HepG2 (cell line): ENCODE results near the gene RIPOR3. TPM values are rescaled to one million over a fixed set of nuclear protein-coding genes. Genes with fewer than 3 reads are reported as not detected.
A peak's percentile ranks its signal among the peaks of the same experiment; 100 is the strongest.

Experiments used
- DNMT1 ChIP-seq: sonication (generic); formaldehyde crosslinking; IDR thresholded peaks from 2 replicates; pipeline ENCODE4 v1.5.1; 2020; ENCODE audit warnings: mild to moderate bottlenecking, missing genetic modification reagents
- EP300 ChIP-seq, 3 experiments: sonication (generic) in 1 of 3; formaldehyde crosslinking in 1 of 3; IDR thresholded peaks; 2 replicates each; pipeline versions ENCODE4 v1.5.1 to v1.6.1; 2011 to 2020; ENCODE audit warnings: low read depth in 2 of 3, low read length in 2 of 3, borderline replicate concordance in 1 of 3, improper control_type of control experiment in 1 of 3, mild to moderate bottlenecking in 1 of 3, missing genetic modification reagents in 1 of 3, moderate library complexity in 1 of 3
- HNRNPL ChIP-seq: fragments of 200-400 bp; formaldehyde crosslinking; IDR thresholded peaks from 2 replicates; pipeline ENCODE4 v1.6.1; 2017; ENCODE audit warnings: mild to moderate bottlenecking, low read depth, low read length
- MIXL1 ChIP-seq: IDR thresholded peaks from 2 replicates; pipeline ENCODE4 v1.6.1; 2016
- NFIC ChIP-seq: IDR thresholded peaks from 2 replicates; pipeline ENCODE4 v1.6.1; 2012; ENCODE audit warnings: mild to moderate bottlenecking, low read length, inconsistent platforms
- NR1H2 ChIP-seq: sonication (generic); formaldehyde crosslinking; IDR thresholded peaks from 2 replicates; pipeline ENCODE4 v1.8.1; 2022; ENCODE audit warnings: low read depth, missing genetic modification reagents, borderline replicate concordance
- NR2F2 ChIP-seq: IDR thresholded peaks from 2 replicates; pipeline ENCODE4 v1.6.1; 2012; ENCODE audit warnings: low read depth, inconsistent platforms, borderline replicate concordance
- PAX8 ChIP-seq: sonication (generic); formaldehyde crosslinking; IDR thresholded peaks from 2 replicates; pipeline ENCODE4 v1.8.0; 2022; ENCODE audit warnings: mild to moderate bottlenecking, missing genetic modification reagents, borderline replicate concordance
- SIX1 ChIP-seq: sonication (generic); formaldehyde crosslinking; IDR thresholded peaks from 2 replicates; pipeline ENCODE4 v1.4.0; 2020; ENCODE audit warnings: missing genetic modification reagents, borderline replicate concordance
- SNAI1 ChIP-seq: sonication (generic); formaldehyde crosslinking; IDR thresholded peaks from 2 replicates; pipeline ENCODE4 v1.5.0; 2020; ENCODE audit warnings: mild to moderate bottlenecking, missing genetic modification reagents, borderline replicate concordance
- STAG1 ChIP-seq: sonication (generic); formaldehyde crosslinking; IDR thresholded peaks from 2 replicates; pipeline ENCODE4 v1.4.0; 2020; ENCODE audit warnings: missing genetic modification reagents
- TBP ChIP-seq: sonication (generic); formaldehyde crosslinking; IDR thresholded peaks from 2 replicates; pipeline ENCODE4 v1.5.0; 2020; ENCODE audit warnings: missing genetic modification reagents
- THAP11 ChIP-seq: IDR thresholded peaks from 2 replicates; pipeline ENCODE4 v1.6.1; 2016; ENCODE audit warnings: missing biosample characterization, missing genetic modification reagents
- ZBTB8A ChIP-seq: sonication (generic); formaldehyde crosslinking; IDR thresholded peaks from 2 replicates; pipeline ENCODE4 v1.4.0; 2020; ENCODE audit warnings: mild to moderate bottlenecking, low read depth, missing genetic modification reagents, borderline replicate concordance
- ZNF354B ChIP-seq: sonication (generic); formaldehyde crosslinking; IDR thresholded peaks from 2 replicates; pipeline ENCODE4 v1.8.0; 2022; ENCODE audit warnings: mild to moderate bottlenecking, missing genetic modification reagents
- ZNF7 ChIP-seq: IDR thresholded peaks from 2 replicates; pipeline ENCODE4 v1.6.1; 2016; ENCODE audit warnings: missing biosample characterization, missing genetic modification reagents
- ZNF768 ChIP-seq: sonication (generic); formaldehyde crosslinking; IDR thresholded peaks from 2 replicates; pipeline ENCODE4 v1.4.0; 2020; ENCODE audit warnings: missing genetic modification reagents
- polyA plus RNA-seq, 8 experiments: library from polyadenylated mRNA; depleted of rRNA in 3 of 8; stranded (reverse) in 7 of 8; unstranded in 1 of 8; fragments of >200 nt; fragmentation: Illumina TruSeq in 4 of 8; extraction: Trizol in 4 of 8; gene quantifications; 2 replicates each; pipeline versions ENCODE4 v1.2.1 to v1.2.3, GENCODE V29; 2011 to 2016; ENCODE audit warnings: low read depth in 4 of 8, missing spikeins in 1 of 8, mixed read lengths in 1 of 8; ENCODE audit not compliant: insufficient read depth in 1 of 8
- total RNA-seq, 5 experiments: library from RNA; depleted of rRNA; stranded (reverse); fragments of >200 nt; fragmentation: Illumina TruSeq; extraction: Trizol; gene quantifications; 2 replicates each; pipeline ENCODE4 v1.2.3, GENCODE V29; 2016; ENCODE audit warnings: low read depth in 1 of 5
- TF ChIP-seq, protein P1 (sequence below): sonication (generic); formaldehyde crosslinking; IDR thresholded peaks from 2 replicates; pipeline ENCODE4 v1.8.1; 2023; ENCODE audit warnings: mild to moderate bottlenecking, missing genetic modification reagents
- TF ChIP-seq, protein P2 (sequence below): sonication (generic); formaldehyde crosslinking; IDR thresholded peaks from 2 replicates; pipeline ENCODE4 v1.5.1; 2020; ENCODE audit warnings: mild to moderate bottlenecking, moderate library complexity, missing genetic modification reagents
- TF ChIP-seq, protein P3 (sequence below): sonication (generic); formaldehyde crosslinking; IDR thresholded peaks from 2 replicates; pipeline ENCODE4 v1.5.0; 2020; ENCODE audit warnings: mild to moderate bottlenecking, missing genetic modification reagents, moderate library complexity
- TF ChIP-seq, protein P4 (sequence below): sonication (generic); formaldehyde crosslinking; IDR thresholded peaks from 2 replicates; pipeline ENCODE4 v1.4.0; 2020; ENCODE audit warnings: missing genetic modification reagents

The RIPOR3 gene
- total and polyA plus RNA-seq, 2 of the 13 experiments (the other 11 are each of a cell fraction or from before 2014, with no cell fraction given) = 0.18 TPM; not detected in 1

DNA sequence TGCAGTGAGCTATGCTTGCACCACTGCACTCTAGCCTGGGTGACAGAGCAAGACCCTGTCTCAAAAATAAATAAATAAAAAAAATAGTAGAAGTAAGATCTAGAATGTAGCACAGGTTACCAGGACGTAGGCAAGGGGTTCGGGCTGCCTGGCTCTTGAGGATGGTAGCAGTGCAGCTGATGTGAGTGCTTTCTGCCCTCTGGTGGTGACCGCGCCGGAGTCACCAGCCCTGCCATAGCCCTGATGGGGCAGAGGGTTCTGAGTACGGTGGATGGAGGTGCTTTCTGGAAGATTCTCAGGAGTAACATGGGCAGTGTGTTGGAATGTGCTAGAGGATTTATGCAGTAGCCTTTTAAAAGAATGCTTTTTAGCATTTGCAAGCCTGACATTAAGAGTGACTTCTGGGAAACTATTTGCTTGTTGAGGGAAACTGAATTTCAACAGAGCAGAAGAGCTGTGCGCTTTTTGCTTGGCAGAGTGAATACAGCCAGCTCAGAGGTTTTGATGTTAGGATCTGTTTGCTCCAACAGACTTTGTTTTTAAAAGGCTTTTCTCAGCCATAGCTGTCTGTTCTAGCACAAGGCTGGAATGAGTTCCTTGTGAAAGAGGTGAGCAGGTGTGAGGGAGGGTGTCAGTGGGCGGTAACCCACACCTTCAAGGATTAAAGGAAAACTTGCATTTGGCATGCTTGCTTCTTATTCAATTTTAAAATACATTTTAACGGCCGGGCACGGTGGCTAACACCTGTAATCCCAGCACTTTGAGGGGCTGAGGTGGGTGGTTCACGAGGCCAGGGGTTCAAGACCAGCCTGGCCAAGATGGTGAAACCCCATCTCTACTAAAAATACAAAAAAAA, 115.2 kb downstream of the RIPOR3 start (continued):
- TF ChIP-seq HNRNPL (0 out of 2 replicates have a peak, but pooled peaks have one; percentile 32), PAX8 (CRISPR knock-in tag) (no peak), ZNF7 (CRISPR knock-in tag) (no peak), EP300 (IDR thresholded peaks at IDR 0.05; ENCODE audit: low read depth in 2 of 2, low read length in 2 of 2) (no peak), EP300 (CRISPR knock-in tag; IDR thresholded peaks at IDR 0.05; ENCODE audit: borderline replicate concordance) (no peak), SNAI1 (CRISPR knock-in tag) (no peak), NFIC (no peak), STAG1 (peak; percentile 96), NR1H2 (CRISPR knock-in tag) (no peak), ZNF354B (no peak), SIX1 (peak; percentile 40; the same call in 1 of the 2 replicates), ZNF768 (CRISPR knock-in tag) (peak; percentile 50), ZBTB8A (no peak), NR2F2 (no peak), THAP11 (CRISPR knock-in tag) (peak; percentile 69), TBP (CRISPR knock-in tag) (no peak), DNMT1 (0 out of 2 replicates have a peak, but pooled peaks have one; percentile 47), MIXL1 (peak; percentile 42; the same call in 1 of the 2 replicates)
- TF ChIP-seq, protein P1, sequence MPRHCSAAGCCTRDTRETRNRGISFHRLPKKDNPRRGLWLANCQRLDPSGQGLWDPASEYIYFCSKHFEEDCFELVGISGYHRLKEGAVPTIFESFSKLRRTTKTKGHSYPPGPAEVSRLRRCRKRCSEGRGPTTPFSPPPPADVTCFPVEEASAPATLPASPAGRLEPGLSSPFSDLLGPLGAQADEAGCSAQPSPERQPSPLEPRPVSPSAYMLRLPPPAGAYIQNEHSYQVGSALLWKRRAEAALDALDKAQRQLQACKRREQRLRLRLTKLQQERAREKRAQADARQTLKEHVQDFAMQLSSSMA (CRISPR knock-in tag) = peak; percentile 68; the same call in 1 of the 2 replicates
- TF ChIP-seq, protein P2, sequence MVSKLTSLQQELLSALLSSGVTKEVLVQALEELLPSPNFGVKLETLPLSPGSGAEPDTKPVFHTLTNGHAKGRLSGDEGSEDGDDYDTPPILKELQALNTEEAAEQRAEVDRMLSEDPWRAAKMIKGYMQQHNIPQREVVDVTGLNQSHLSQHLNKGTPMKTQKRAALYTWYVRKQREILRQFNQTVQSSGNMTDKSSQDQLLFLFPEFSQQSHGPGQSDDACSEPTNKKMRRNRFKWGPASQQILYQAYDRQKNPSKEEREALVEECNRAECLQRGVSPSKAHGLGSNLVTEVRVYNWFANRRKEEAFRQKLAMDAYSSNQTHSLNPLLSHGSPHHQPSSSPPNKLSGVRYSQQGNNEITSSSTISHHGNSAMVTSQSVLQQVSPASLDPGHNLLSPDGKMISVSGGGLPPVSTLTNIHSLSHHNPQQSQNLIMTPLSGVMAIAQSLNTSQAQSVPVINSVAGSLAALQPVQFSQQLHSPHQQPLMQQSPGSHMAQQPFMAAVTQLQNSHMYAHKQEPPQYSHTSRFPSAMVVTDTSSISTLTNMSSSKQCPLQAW (CRISPR knock-in tag) = no peak
- TF ChIP-seq, protein P3, sequence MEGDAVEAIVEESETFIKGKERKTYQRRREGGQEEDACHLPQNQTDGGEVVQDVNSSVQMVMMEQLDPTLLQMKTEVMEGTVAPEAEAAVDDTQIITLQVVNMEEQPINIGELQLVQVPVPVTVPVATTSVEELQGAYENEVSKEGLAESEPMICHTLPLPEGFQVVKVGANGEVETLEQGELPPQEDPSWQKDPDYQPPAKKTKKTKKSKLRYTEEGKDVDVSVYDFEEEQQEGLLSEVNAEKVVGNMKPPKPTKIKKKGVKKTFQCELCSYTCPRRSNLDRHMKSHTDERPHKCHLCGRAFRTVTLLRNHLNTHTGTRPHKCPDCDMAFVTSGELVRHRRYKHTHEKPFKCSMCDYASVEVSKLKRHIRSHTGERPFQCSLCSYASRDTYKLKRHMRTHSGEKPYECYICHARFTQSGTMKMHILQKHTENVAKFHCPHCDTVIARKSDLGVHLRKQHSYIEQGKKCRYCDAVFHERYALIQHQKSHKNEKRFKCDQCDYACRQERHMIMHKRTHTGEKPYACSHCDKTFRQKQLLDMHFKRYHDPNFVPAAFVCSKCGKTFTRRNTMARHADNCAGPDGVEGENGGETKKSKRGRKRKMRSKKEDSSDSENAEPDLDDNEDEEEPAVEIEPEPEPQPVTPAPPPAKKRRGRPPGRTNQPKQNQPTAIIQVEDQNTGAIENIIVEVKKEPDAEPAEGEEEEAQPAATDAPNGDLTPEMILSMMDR (CRISPR knock-in tag) = peak; percentile 93
- TF ChIP-seq, protein P4, sequence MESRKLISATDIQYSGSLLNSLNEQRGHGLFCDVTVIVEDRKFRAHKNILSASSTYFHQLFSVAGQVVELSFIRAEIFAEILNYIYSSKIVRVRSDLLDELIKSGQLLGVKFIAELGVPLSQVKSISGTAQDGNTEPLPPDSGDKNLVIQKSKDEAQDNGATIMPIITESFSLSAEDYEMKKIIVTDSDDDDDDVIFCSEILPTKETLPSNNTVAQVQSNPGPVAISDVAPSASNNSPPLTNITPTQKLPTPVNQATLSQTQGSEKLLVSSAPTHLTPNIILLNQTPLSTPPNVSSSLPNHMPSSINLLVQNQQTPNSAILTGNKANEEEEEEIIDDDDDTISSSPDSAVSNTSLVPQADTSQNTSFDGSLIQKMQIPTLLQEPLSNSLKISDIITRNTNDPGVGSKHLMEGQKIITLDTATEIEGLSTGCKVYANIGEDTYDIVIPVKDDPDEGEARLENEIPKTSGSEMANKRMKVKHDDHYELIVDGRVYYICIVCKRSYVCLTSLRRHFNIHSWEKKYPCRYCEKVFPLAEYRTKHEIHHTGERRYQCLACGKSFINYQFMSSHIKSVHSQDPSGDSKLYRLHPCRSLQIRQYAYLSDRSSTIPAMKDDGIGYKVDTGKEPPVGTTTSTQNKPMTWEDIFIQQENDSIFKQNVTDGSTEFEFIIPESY (CRISPR knock-in tag) = 0 out of 2 replicates have a peak, but pooled peaks have one; percentile 42
